ENCODE data around the gene CRYGD. TPM values are rescaled to one million over a fixed set of nuclear protein-coding genes. Genes with fewer than 3 reads are reported as not detected.

Gene CRYGD
- total and polyA plus RNA-seq, 2 of the 13 experiments (the other 11 are each of a cell fraction or from before 2014, with no cell fraction given) = not detected

DNA sequence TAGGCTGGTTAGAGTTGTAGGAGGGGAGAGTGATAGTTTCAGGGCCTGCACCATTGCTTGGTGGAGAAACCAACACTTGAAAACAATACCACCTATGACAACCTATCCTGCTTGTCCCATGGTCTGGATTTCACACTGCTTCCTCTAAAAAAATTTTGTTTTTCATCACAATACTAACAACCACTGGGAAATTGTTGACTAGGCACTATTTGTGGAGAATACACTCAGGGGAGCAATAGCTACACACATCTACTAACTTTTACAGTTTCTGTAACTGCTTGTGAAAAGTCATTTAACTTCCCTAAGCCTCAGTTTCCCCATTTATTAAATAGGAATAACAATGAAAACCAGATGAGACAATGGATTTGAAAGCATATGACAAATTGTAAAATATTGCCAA is 25.8 kb upstream of the CRYGD start (continued):
- TF ChIP-seq ZNF567 (CRISPR knock-in tag; IDR thresholded peaks at IDR 0.05; ENCODE audit: borderline replicate concordance) (no peak), NFRKB (IDR thresholded peaks at IDR 0.05) (no peak), RNF219 (CRISPR knock-in tag; IDR thresholded peaks at IDR 0.05) (no peak)

DNA sequence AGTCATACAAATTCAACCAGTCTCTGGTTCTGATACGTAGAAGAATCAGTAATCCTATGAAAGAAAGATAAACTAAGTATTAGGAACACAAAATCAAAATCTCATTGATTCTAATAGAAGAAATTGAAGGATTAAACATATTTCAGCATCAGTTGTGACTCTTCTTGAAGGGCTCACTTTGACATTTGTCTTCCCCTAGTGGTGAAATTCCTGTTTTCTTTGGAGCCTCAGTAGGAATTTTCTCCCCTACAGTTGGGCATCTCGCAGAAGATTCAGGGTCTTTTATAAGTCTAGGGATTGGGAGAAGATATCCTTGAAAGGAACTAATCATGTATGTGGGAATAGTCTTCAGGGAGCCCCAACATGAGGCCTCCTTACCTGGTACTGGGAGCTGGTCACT is 24.5 kb upstream of the CRYGD start:
- Histone ChIP-seq H3K9ac (ENCODE audit: insufficient read depth, low read depth, low read length) (no peak overlapping the region), H3K9me3 (ENCODE audit: low read length) (no peaks in the 10 kb centered on the region), H4K20me1 (ENCODE audit: insufficient read depth, low read length) (no peaks in the 10 kb centered on the region), H3K36me3 (replicated peaks in 1 of 2; ENCODE audit: control insufficient read depth in 1 of 2, insufficient read depth in 2 of 2, low read length in 2 of 2) (no peaks in the 10 kb centered on the region), H2AFZ (ENCODE audit: low read length) (no peak overlapping the region), H3K27ac (ENCODE audit: extremely low read length, insufficient read depth, low read length) (no peak overlapping the region), H3K4me1 (ENCODE audit: insufficient read depth, low read length) (peaks cover under 1% of the 10 kb centered on the region), H3K79me2 (ENCODE audit: insufficient read depth, low read length) (no peaks in the 10 kb centered on the region), H3K27me3 (ENCODE audit: control insufficient read depth in 1 of 2, insufficient read depth in 2 of 2, low read length in 2 of 2) (peaks cover 0 to 5% of the 10 kb centered on the region in 2 experiments; a peak in 1 of 5 replicates), H3K4me2 (ENCODE audit: low read depth, low read length) (no peak overlapping the region), H3K4me3 (replicated peaks in 1 of 3; ENCODE audit: insufficient read depth in 1 of 3, low read depth in 2 of 3, low read length in 3 of 3) (no peak overlapping the region)
- ChIA-PET POLR2A (no interaction called here), CTCF (ENCODE audit: low intra/inter-chr PET ratio, low total read pairs) (no interaction called here)
- BruUV-seq (replicated peaks) = no TSS peak
- no peak for DNase-seq (ENCODE audit: low spot score)
- intact Hi-C loops (cut with micrococcal nuclease; ENCODE audit: unreplicated experiment) (loop anchor here (1.0 kb wide), 1 partner anchor 47 kb away; no protein-coding TSS in a partner anchor), in situ Hi-C loops (cut with HindIII; ENCODE audit: extremely low pct_ligation_motif_present, low pct_unique_long_range_greater_than_20kb) (no loop called here)
- ATAC-seq = peak; percentile 46; the same call in 1 of the 3 replicates
- TF ChIP-seq SMC3 (IDR thresholded peaks at IDR 0.05; ENCODE audit: low read length) = peak; percentile 13; the same call in 1 of the 2 replicates
- TF ChIP-seq STAG1 (CRISPR knock-in tag; IDR thresholded peaks at IDR 0.05) = peak; percentile 62
- TF ChIP-seq ZNF564 (CRISPR knock-in tag; IDR thresholded peaks at IDR 0.05) = no peak
- no peak for TF ChIP-seq LCORL (IDR thresholded peaks at IDR 0.05)
- no peak for TF ChIP-seq LCORL (CRISPR knock-in tag; IDR thresholded peaks at IDR 0.05)
- no peak for TF ChIP-seq EED (CRISPR knock-in tag; IDR thresholded peaks at IDR 0.05)
- TF ChIP-seq, protein P1, sequence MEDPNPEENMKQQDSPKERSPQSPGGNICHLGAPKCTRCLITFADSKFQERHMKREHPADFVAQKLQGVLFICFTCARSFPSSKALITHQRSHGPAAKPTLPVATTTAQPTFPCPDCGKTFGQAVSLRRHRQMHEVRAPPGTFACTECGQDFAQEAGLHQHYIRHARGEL (CRISPR knock-in tag; IDR thresholded peaks at IDR 0.05) = peak; percentile 47; the same call in 1 of the 2 replicates
- peak; percentile 27; the same call in 1 of the 2 replicates for TF ChIP-seq CTCF (CRISPR knock-in tag; IDR thresholded peaks at IDR 0.05)
- no peak for FAIRE-seq
- WGBS (ENCODE audit: low lambda C conversion rate) = 11% methylated on average over 2 of the region's 2 CpGs

Measured in HepG2 (cell line).